Thoracic aorta (tissue), 2 donors: ENCODE results near the gene PSMD5. TPM values are rescaled to one million over a fixed set of nuclear protein-coding genes. Genes with fewer than 3 reads are reported as not detected.

Experiments used
- ATAC-seq: fragments of 150-250 bp; one replicate; pipeline ENCODE4 v1.8.0; 2017; ENCODE audit warnings: low read depth; ENCODE audit not compliant: insufficient number of reproducible peaks, low FRiP score
- DNase-seq: peaks from one replicate; pipeline ENCODE4 v3.0.0-alpha.2; 2020; ENCODE audit warnings: low spot score
- H3K27ac ChIP-seq, 2 donors: fragments of 200-600 bp; sonication (generic); 1 replicate in 1 of 2; 2 replicates in 1 of 2; pipeline ENCODE4 v1.5.1; 2016; ENCODE audit warnings: mild to moderate bottlenecking in 2 of 2, moderate library complexity in 2 of 2
- H3K27me3 ChIP-seq: fragments of 200-600 bp; sonication (generic); replicated peaks from 2 replicates; pipeline ENCODE4 v1.6.0; 2016; ENCODE audit warnings: mild to moderate bottlenecking; ENCODE audit not compliant: insufficient read depth
- H3K36me3 ChIP-seq: fragments of 200-600 bp; sonication (generic); one replicate; pipeline ENCODE4 v1.5.1; 2016
- H3K4me1 ChIP-seq, 2 donors: fragments of 200-600 bp; sonication (generic); 1 replicate in 1 of 2; 2 replicates in 1 of 2; pipeline versions ENCODE4 v1.5.1 to v1.6.0; 2016; ENCODE audit warnings: low read depth in 2 of 2, mild to moderate bottlenecking in 1 of 2; ENCODE audit not compliant: control insufficient read depth in 1 of 2
- H3K4me3 ChIP-seq: fragments of 200-600 bp; sonication (generic); 2 replicates; pipeline ENCODE4 v1.5.1; 2016; ENCODE audit warnings: mild to moderate bottlenecking
- H3K9me3 ChIP-seq: fragments of 200-600 bp; sonication (generic); 2 replicates; pipeline ENCODE4 v1.5.1; 2016
- total RNA-seq, 2 donors: library from RNA; depleted of rRNA; stranded (reverse); fragments of >200 nt; gene quantifications; one replicate each; pipeline versions ENCODE4 v1.1.0 to v1.2.3, GENCODE V29; 2016
- TF ChIP-seq, protein P1 (sequence below): fragments of 200-600 bp; sonication (generic); IDR thresholded peaks from one replicate; pipeline ENCODE4 v1.5.1; 2019; ENCODE audit warnings: antibody characterized with exemption

PSMD5 gene
- total RNA-seq, 2 donors from 2014 or later: 19.4 to 55.7 TPM

DNA sequence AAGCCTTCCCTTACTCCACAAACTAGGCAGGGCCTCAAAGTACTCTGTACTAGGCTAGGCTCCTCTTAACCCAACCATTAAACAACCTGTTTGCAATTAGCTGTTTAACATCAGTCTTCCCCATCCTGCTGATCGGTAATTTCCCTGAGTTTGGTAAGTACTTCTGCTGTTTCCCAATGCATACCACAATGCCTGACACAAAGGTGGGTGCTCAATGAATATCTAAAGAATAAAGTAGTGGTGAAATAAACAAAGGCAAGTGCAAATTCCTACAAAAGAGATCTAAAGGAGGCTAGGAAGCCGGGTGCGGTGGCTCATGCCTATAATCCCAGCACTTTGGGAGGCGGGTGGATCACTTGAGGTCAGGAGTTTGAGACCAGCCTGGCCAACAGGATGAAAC lies 74.5 kb downstream of the PSMD5 start:
- Histone ChIP-seq H3K4me1 (no peaks in the 10 kb centered on the region), H3K4me3 (no peak overlapping the region), H3K27me3 (no peaks in the 10 kb centered on the region), H3K9me3 (no peaks in the 10 kb centered on the region), H3K36me3 (peaks cover 62% of the 10 kb centered on the region), H3K27ac (no peak overlapping the region)
- TF ChIP-seq, protein P1, sequence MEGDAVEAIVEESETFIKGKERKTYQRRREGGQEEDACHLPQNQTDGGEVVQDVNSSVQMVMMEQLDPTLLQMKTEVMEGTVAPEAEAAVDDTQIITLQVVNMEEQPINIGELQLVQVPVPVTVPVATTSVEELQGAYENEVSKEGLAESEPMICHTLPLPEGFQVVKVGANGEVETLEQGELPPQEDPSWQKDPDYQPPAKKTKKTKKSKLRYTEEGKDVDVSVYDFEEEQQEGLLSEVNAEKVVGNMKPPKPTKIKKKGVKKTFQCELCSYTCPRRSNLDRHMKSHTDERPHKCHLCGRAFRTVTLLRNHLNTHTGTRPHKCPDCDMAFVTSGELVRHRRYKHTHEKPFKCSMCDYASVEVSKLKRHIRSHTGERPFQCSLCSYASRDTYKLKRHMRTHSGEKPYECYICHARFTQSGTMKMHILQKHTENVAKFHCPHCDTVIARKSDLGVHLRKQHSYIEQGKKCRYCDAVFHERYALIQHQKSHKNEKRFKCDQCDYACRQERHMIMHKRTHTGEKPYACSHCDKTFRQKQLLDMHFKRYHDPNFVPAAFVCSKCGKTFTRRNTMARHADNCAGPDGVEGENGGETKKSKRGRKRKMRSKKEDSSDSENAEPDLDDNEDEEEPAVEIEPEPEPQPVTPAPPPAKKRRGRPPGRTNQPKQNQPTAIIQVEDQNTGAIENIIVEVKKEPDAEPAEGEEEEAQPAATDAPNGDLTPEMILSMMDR: no peak
- ATAC-seq (no peak), DNase-seq (no peak)

GRCh38 chr9:120767451-120767850 lies 75.3 kb downstream of the PSMD5 start:
- Histone ChIP-seq H3K9me3 (no peaks in the 10 kb centered on the region), H3K27me3 (no peaks in the 10 kb centered on the region), H3K27ac (no peak overlapping the region), H3K4me3 (no peak overlapping the region), H3K36me3 (peaks cover 62% of the 10 kb centered on the region), H3K4me1 (no peaks in the 10 kb centered on the region)
- ATAC-seq (no peak), DNase-seq (no peak)
- TF ChIP-seq, protein P1: no peak

Other genes starting within 250 kb of the PSMD5 start
- gene MEGF9, start 128.5 kb downstream of the PSMD5 start, total RNA-seq: 10 to 100 TPM; 19.2 to 27.3 TPM
- 10 to 100 TPM; 41.7 to 79.7 TPM for gene FBXW2, start 49.5 kb downstream of the PSMD5 start, total RNA-seq
- gene PHF19, start 34.3 kb upstream of the PSMD5 start, total RNA-seq: 10 to 100 TPM; 47.9 to 81.7 TPM
- gene TRAF1, start 83.9 kb upstream of the PSMD5 start, total RNA-seq: 10 to 100 TPM; 36.4 to 52.5 TPM
- 10 to 100 TPM in 1 of 2 donors, 1 to 10 TPM in 1; 8.3 to 12.2 TPM for gene C5, start 207.4 kb upstream of the PSMD5 start, total RNA-seq
- 10 to 100 TPM; 11.4 to 31.0 TPM for gene CNTRL, start 232.0 kb upstream of the PSMD5 start, total RNA-seq